Liver (tissue), 9 donors: ENCODE data around the gene ZBTB25. TPM values are rescaled to one million over a fixed set of nuclear protein-coding genes. Genes with fewer than 3 reads are reported as not detected.
A peak's percentile ranks its signal among the peaks of the same experiment; 100 is the strongest.

ENCODE experiments used
- DNase-seq: peaks from one replicate; pipeline ENCODE4 v3.0.0-alpha.2; 2017; ENCODE audit warnings: low spot score
- H3K27ac ChIP-seq, 2 donors: one replicate each; pipeline ENCODE4 v1.7.0; 2013; ENCODE audit warnings: inconsistent platforms in 2 of 2, low read length in 2 of 2, control low read depth in 1 of 2, low read depth in 1 of 2, mild to moderate bottlenecking in 1 of 2
- H3K27me3 ChIP-seq, 4 donors: one replicate each; pipeline versions ENCODE4 v1.6.1 to v1.7.0; 2013; ENCODE audit warnings: low read length in 3 of 4, inconsistent platforms in 1 of 4, mild to moderate bottlenecking in 1 of 4, moderate library complexity in 1 of 4; ENCODE audit not compliant: control insufficient read depth in 4 of 4, insufficient read depth in 4 of 4
- H3K36me3 ChIP-seq, 4 donors: one replicate each; pipeline versions ENCODE4 v1.6.1 to v1.7.0; 2013; ENCODE audit warnings: low read length in 3 of 4, mild to moderate bottlenecking in 3 of 4, low read depth in 1 of 4, moderate library complexity in 1 of 4; ENCODE audit not compliant: control insufficient read depth in 4 of 4, insufficient read depth in 3 of 4
- H3K4me1 ChIP-seq, 4 donors: one replicate each; pipeline versions ENCODE4 v1.6.1 to v1.7.0; 2013; ENCODE audit warnings: low read length in 3 of 4, mild to moderate bottlenecking in 3 of 4, moderate library complexity in 1 of 4; ENCODE audit not compliant: control insufficient read depth in 4 of 4, insufficient read depth in 4 of 4
- H3K4me3 ChIP-seq, 3 donors: one replicate each; pipeline versions ENCODE4 v1.6.1 to v1.7.0; 2013; ENCODE audit warnings: low read length in 3 of 3, control low read depth in 1 of 3, low read depth in 1 of 3, mild to moderate bottlenecking in 1 of 3
- H3K9ac ChIP-seq, 2 donors: one replicate each; pipeline ENCODE4 v1.7.0; 2013; ENCODE audit warnings: low read length in 2 of 2, mild to moderate bottlenecking in 2 of 2, moderate library complexity in 2 of 2, control low read depth in 1 of 2, low read depth in 1 of 2
- H3K9me3 ChIP-seq, 4 donors: one replicate each; pipeline versions ENCODE4 v1.6.1 to v1.7.0; 2013; ENCODE audit warnings: low read length in 3 of 4; ENCODE audit not compliant: control insufficient read depth in 4 of 4
- EGR1 ChIP-seq, 2 donors: IDR thresholded peaks; 2 replicates each; pipeline ENCODE4 v1.6.1; 2016 to 2018; ENCODE audit warnings: antibody characterized with exemption in 2 of 2, low read depth in 2 of 2
- FOXA2 ChIP-seq: IDR thresholded peaks from 2 replicates; pipeline ENCODE4 v1.6.1; 2016; ENCODE audit warnings: antibody characterized with exemption
- HNF4A ChIP-seq, 2 donors: conservative IDR thresholded peaks; 2 replicates each; pipeline ENCODE4 v1.6.1; 2016; ENCODE audit warnings: antibody characterized with exemption in 2 of 2, mild to moderate bottlenecking in 2 of 2
- HNF4G ChIP-seq: IDR thresholded peaks from 2 replicates; pipeline ENCODE4 v1.6.1; 2016; ENCODE audit warnings: antibody characterized with exemption
- JUND ChIP-seq, 2 donors: IDR thresholded peaks; 2 replicates each; pipeline ENCODE4 v1.6.1; 2016; ENCODE audit warnings: antibody characterized with exemption in 2 of 2
- SP1 ChIP-seq: IDR thresholded peaks from 2 replicates; pipeline ENCODE4 v1.6.1; 2018; ENCODE audit warnings: antibody characterized with exemption, mild to moderate bottlenecking
- TAF1 ChIP-seq: conservative IDR thresholded peaks from 2 replicates; pipeline ENCODE4 v1.6.1; 2016; ENCODE audit warnings: antibody characterized with exemption, mild to moderate bottlenecking
- YY1 ChIP-seq: IDR thresholded peaks from 2 replicates; pipeline ENCODE4 v1.6.1; 2016; ENCODE audit warnings: antibody characterized with exemption, mild to moderate bottlenecking
- WGBS: extraction: QIAGEN DNeasy Blood & Tissue Kit; methylation state at CpG from one replicate; pipeline ENCODE4 v1.1.7; 2013; 5-methylcytosine and 5-hydroxymethylcytosine counted together
- polyA plus RNA-seq, 2 donors: library from polyadenylated mRNA; stranded (reverse) in 1 of 2; unstranded in 1 of 2; fragments of 200-250 nt in 1 of 2; fragments of >200 nt in 1 of 2; fragmentation: Nextera tagmentation in 1 of 2; extraction: Ambion mirVana in 1 of 2; gene quantifications; one replicate each; pipeline versions ENCODE4 v1.2.1 to v1.2.3, GENCODE V29; 2013 to 2015
- total RNA-seq, 2 donors: library from RNA; depleted of rRNA; stranded (reverse); fragments of >200 nt; gene quantifications; one replicate each; pipeline ENCODE4 v1.2.3, GENCODE V29; 2014
- TF ChIP-seq, protein P1 (sequence below): IDR thresholded peaks from 2 replicates; pipeline ENCODE4 v1.6.1; 2016; ENCODE audit warnings: antibody characterized with exemption
- TF ChIP-seq, protein P2 (sequence below): IDR thresholded peaks from 2 replicates; pipeline ENCODE4 v1.6.1; 2016; ENCODE audit warnings: antibody characterized with exemption, mild to moderate bottlenecking
- TF ChIP-seq, protein P3 (sequence below): IDR thresholded peaks from 2 replicates; pipeline ENCODE4 v1.6.1; 2016; ENCODE audit warnings: antibody characterized with exemption
- TF ChIP-seq, protein P4 (sequence below): IDR thresholded peaks from 2 replicates; pipeline ENCODE4 v1.6.1; 2016; ENCODE audit warnings: antibody characterized with exemption
- donor health status: healthy.
- donor health status: healthy.
- donor health status: healthy.
- donor health status: healthy.
- donor health status: healthy.

The ZBTB25 gene
- total and polyA plus RNA-seq, 4 donors: 1.4 to 5.9 (median 3.7) TPM

DNA sequence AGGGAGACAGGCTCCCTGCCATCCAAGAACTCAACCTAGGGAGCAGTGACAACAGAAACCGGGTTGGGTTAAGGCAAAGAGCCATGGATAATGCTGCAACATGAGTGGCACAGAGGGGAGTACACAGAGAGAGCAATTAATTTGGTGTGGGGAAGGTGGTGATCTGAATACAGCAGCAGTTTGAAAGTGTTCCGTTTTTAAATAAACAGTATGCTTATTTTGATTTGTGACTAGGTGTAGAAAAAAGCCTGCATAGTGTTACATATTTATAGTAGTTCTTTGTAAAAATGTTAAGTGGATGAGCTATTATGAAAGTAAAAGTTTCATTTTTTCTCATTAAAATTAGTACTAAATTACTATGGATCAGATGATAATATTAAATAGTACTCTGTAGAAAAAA is 29.6 kb downstream of the ZBTB25 start:
- Histone ChIP-seq H3K36me3 (peaks cover 0 to 1% (median 0%) of the 10 kb centered on the region in 4 donors), H3K27me3 (no peaks in the 10 kb centered on the region), H3K9ac (no peak overlapping the region), H3K27ac (no peak overlapping the region), H3K4me3 (no peak overlapping the region), H3K9me3 (no peaks in the 10 kb centered on the region), H3K4me1 (no peaks in the 10 kb centered on the region)
- DNase-seq: no peak
- WGBS: 63% methylated on average over 2 of the region's 2 CpGs
- TF ChIP-seq EGR1 (IDR thresholded peaks at IDR 0.05; ENCODE audit: low read depth in 2 of 2): no peak

DNA sequence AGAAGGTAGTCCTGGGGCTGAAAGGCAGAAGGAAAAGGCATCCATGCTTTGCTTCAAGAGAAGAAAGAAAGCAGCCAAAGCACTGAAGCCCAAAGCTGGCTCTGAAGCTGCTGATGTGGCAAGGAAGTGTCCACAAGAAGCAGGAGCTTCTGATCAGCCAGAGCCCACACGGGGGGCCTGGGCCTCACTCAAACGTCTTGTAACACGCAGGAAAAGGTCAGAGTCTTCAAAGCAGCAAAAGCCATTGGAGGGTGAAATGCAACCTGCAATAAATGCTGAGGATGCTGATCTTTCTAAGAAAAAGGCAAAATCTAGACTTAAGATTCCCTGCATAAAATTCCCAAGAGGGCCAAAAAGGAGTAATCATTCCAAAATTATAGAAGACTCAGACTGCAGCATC is 35.2 kb downstream of the ZBTB25 start:
- WGBS: 78% methylated on average over 3 of the region's 3 CpGs
- no peaks in the 10 kb centered on the region for H3K9me3 ChIP-seq
- no peak for DNase-seq
- TF ChIP-seq, protein P1, sequence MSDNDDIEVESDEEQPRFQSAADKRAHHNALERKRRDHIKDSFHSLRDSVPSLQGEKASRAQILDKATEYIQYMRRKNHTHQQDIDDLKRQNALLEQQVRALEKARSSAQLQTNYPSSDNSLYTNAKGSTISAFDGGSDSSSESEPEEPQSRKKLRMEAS: no peak
- no peak for TF ChIP-seq SP1
- TF ChIP-seq YY1: no peak
- TF ChIP-seq, protein P2, sequence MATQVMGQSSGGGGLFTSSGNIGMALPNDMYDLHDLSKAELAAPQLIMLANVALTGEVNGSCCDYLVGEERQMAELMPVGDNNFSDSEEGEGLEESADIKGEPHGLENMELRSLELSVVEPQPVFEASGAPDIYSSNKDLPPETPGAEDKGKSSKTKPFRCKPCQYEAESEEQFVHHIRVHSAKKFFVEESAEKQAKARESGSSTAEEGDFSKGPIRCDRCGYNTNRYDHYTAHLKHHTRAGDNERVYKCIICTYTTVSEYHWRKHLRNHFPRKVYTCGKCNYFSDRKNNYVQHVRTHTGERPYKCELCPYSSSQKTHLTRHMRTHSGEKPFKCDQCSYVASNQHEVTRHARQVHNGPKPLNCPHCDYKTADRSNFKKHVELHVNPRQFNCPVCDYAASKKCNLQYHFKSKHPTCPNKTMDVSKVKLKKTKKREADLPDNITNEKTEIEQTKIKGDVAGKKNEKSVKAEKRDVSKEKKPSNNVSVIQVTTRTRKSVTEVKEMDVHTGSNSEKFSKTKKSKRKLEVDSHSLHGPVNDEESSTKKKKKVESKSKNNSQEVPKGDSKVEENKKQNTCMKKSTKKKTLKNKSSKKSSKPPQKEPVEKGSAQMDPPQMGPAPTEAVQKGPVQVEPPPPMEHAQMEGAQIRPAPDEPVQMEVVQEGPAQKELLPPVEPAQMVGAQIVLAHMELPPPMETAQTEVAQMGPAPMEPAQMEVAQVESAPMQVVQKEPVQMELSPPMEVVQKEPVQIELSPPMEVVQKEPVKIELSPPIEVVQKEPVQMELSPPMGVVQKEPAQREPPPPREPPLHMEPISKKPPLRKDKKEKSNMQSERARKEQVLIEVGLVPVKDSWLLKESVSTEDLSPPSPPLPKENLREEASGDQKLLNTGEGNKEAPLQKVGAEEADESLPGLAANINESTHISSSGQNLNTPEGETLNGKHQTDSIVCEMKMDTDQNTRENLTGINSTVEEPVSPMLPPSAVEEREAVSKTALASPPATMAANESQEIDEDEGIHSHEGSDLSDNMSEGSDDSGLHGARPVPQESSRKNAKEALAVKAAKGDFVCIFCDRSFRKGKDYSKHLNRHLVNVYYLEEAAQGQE: no peak
- TF ChIP-seq FOXA2: no peak
- no peak for TF ChIP-seq HNF4G
- TF ChIP-seq JUND (IDR thresholded peaks at IDR 0.05): no peak
- TF ChIP-seq, protein P3, sequence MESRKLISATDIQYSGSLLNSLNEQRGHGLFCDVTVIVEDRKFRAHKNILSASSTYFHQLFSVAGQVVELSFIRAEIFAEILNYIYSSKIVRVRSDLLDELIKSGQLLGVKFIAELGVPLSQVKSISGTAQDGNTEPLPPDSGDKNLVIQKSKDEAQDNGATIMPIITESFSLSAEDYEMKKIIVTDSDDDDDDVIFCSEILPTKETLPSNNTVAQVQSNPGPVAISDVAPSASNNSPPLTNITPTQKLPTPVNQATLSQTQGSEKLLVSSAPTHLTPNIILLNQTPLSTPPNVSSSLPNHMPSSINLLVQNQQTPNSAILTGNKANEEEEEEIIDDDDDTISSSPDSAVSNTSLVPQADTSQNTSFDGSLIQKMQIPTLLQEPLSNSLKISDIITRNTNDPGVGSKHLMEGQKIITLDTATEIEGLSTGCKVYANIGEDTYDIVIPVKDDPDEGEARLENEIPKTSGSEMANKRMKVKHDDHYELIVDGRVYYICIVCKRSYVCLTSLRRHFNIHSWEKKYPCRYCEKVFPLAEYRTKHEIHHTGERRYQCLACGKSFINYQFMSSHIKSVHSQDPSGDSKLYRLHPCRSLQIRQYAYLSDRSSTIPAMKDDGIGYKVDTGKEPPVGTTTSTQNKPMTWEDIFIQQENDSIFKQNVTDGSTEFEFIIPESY: no peak
- no peak for TF ChIP-seq TAF1
- H3K27ac ChIP-seq: no peak overlapping the region
- H3K4me3 ChIP-seq: no peak overlapping the region
- H3K27me3 ChIP-seq: no peaks in the 10 kb centered on the region
- no peak overlapping the region for H3K9ac ChIP-seq
- H3K4me1 ChIP-seq: peaks cover 3 to 21% (median 11%) of the 10 kb centered on the region in 4 donors
- H3K36me3 ChIP-seq: peaks cover 0 to 1% (median 0%) of the 10 kb centered on the region in 4 donors

DNA sequence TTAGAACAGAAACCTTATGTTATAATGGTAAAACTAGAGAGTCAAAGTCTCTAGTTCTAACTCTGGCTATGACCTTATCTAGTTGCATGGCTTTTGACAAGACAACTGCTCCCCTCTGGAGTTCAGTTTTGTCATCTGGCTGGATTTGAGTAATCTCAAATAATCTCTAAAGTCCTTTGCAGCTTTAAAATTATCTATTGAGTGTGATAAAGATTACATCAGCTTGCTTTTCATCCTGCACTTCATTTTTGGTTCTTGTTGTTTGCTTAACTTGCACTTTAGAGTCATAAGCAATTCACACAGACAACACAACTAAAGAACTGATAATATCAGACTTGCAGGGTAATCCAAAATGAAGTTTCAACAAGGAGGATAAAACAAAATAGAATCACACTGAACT is 36.1 kb downstream of the ZBTB25 start:
- Histone ChIP-seq H3K27me3 (no peaks in the 10 kb centered on the region), H3K4me1 (peaks cover 3 to 21% (median 11%) of the 10 kb centered on the region in 4 donors), H3K27ac (no peak overlapping the region), H3K9me3 (no peaks in the 10 kb centered on the region), H3K36me3 (peaks cover 0 to 2% (median under 1%) of the 10 kb centered on the region in 4 donors), H3K4me3 (no peak overlapping the region), H3K9ac (no peak overlapping the region)
- peak; percentile 14 to 19 for TF ChIP-seq HNF4A (conservative IDR thresholded peaks at IDR 0.05)
- no peak for TF ChIP-seq TAF1
- TF ChIP-seq, protein P4, sequence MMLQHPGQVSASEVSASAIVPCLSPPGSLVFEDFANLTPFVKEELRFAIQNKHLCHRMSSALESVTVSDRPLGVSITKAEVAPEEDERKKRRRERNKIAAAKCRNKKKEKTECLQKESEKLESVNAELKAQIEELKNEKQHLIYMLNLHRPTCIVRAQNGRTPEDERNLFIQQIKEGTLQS: no peak
- DNase-seq: no peak
